8988T (cell line): ENCODE results near the gene DNAJB11.
"Not testable (repeated sequence)": the region's sequence is repeated elsewhere in the genome, so short reads cannot be mapped to it uniquely, and the experiment has no call there.

ENCODE experiments used
- DNase-seq: peaks from one replicate; pipeline ENCODE4 v3.0.0; 2011

Gene DNAJB11

GRCh38 chr3:186620213-186621092 is 49.9 kb downstream of the DNAJB11 start:
- no peak for DNase-seq

GRCh38 chr3:186621894-186622650 is 51.6 kb downstream of the DNAJB11 start:
- DNase-seq = no peak

GRCh38 chr3:186622651-186623310 is 52.3 kb downstream of the DNAJB11 start:
- no peak for DNase-seq

GRCh38 chr3:186624598-186624997 is 54.1 kb downstream of the DNAJB11 start:
- no peak for DNase-seq

GRCh38 chr3:186625600-186626042 is 55.1 kb downstream of the DNAJB11 start:
- no peak for DNase-seq

GRCh38 chr3:186626254-186626847 is 55.8 kb downstream of the DNAJB11 start:
- no peak for DNase-seq

GRCh38 chr3:186627852-186628414 is 57.4 kb downstream of the DNAJB11 start:
- no peak for DNase-seq

- DNase-seq = no peak
Measured at GRCh38 chr3:186628756-186629155, 58.2 kb downstream of the DNAJB11 start.

- no peak for DNase-seq
Measured at GRCh38 chr3:186630950-186631641, 60.6 kb downstream of the DNAJB11 start.

- DNase-seq = no peak
Measured at GRCh38 chr3:186633481-186633880, 63.0 kb downstream of the DNAJB11 start.

- not testable (repeated sequence) for DNase-seq
Measured at GRCh38 chr3:186634207-186634606, 63.7 kb downstream of the DNAJB11 start.
